Right ventricle myocardium superior (tissue), 1 donor: ENCODE results near the gene ZNF90. TPM values are rescaled to one million over a fixed set of nuclear protein-coding genes. Genes with fewer than 3 reads are reported as not detected.
A peak's percentile ranks its signal among the peaks of the same experiment; 100 is the strongest.
"Not testable (repeated sequence)": the region's sequence is repeated elsewhere in the genome, so short reads cannot be mapped to it uniquely, and the experiment has no call there.

Source experiments
- ATAC-seq: fragments of 200-7000 bp; cut with Tn5 transposase; one replicate; pipeline ENCODE4 v1.9.1; 2020; ENCODE audit warnings: mild to moderate bottlenecking; ENCODE audit not compliant: poor library complexity
- DNase-seq: peaks from one replicate; pipeline ENCODE4 v3.0.0-alpha.2; 2020
- intact Hi-C: fragments of 100-400 bp; cut with DNase I; formaldehyde crosslinking; loops from one replicate; pipeline ENCODE4 v1.11.2; 2022
- long read RNA-seq: library from polyadenylated mRNA; unstranded; transcript quantifications from one replicate; pipeline ENCODE4 v2.0.0, GENCODE V29; 2021
- total RNA-seq: library from RNA; stranded (reverse); fragmentation: NEBNext Ultra II Directional; extraction: Animal tissue kit (Norgen Biotek cat#: 25700); gene quantifications from one replicate; pipeline ENCODE4 v1.2.1, GENCODE V29; 2021
- donor health status: DM: no; HTN: yes; CAD: no; lungs with severe emphysema.

ZNF90 gene
- 1.00 TPM for total RNA-seq
- long read RNA-seq, partial matches to known transcripts, result 0 of 1 reads
- long read RNA-seq, other reads (novel, unspliced or antisense), result 0 of 1 reads

DNA sequence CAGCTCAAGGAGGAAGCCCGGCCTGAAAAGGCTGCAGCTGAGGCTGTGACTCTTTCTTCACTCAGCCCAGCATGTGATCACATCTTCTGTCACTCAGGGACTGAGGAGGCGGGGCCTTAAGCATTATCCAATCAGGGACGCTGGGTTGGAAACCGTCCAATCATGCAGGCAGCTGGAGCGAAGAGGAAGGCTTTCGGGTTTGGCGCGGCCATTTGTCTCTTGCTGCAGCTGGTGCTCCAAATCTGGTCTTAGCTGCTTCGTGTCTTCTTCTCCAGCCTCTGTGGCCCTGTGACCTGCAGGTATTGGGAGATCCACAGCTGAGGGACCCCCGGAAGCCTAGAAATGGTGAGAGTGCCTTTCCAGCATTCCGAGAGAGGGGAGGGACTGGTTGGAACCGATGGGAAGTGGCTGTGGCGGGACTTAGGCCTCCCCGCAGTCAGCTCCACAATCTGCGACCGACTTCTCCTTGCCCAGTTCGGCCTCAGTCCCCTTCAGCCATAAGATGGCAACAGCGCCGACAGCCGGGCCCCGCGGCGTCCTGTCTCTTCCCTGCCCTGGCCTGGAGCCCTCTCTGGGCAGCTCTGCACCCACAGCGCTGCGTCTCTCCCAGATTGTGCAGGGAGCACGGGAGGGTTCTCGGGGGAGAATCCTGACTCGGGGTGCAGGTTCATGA is at the start of gene ZNF90:
Gene ZNF90, plus strand, starts transcription at position 210 of the 673 bp plus-strand sequence. Its CDS starts 133 bp downstream, at position 343.
- ATAC-seq, result peak; percentile 99
- peak; percentile 94 for DNase-seq
- intact Hi-C loops, result no loop called here

DNA sequence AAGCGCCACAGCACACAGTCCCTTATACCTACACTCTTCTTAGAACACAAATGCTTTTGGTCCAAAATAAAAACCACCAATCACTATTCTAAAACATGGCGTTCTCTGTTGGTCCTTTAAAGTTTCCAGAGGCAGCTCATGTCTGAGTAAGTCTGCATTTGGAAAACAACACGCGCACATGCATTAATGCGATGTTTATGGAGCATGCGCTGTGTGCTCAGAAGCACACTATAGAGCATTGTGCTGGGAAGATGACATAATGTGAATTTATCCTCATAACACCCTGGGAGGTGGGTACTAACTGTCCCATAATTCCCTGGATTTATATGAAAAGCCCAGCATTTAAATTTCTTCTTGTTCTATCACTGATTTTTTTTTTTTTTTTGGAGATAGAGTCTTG is 49.2 kb upstream of the ZNF90 start:
- no peak for ATAC-seq
- intact Hi-C loops, result no loop called here
- DNase-seq, result no peak

DNA sequence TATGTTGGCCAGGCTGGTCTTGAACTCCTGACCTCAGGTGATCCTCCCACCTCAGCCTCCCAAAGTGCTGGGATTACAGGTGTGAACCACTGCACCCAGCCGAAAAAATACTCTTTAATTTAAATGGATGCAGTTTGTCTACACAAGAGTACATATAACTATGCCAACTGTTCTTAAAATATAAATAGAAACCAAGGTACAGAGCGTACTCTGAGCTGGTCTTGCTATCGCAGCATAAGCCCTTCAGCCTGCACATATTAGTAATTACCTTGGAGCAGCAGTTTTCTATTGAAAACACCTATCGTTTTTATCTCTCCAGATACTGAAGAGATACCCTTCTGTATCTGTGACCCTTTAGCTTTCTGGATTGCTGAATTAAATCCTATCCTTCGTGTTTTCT is 41.9 kb upstream of the ZNF90 start:
- ATAC-seq (peak; percentile 63), DNase-seq (no peak)
- intact Hi-C loops, result no loop called here

DNA sequence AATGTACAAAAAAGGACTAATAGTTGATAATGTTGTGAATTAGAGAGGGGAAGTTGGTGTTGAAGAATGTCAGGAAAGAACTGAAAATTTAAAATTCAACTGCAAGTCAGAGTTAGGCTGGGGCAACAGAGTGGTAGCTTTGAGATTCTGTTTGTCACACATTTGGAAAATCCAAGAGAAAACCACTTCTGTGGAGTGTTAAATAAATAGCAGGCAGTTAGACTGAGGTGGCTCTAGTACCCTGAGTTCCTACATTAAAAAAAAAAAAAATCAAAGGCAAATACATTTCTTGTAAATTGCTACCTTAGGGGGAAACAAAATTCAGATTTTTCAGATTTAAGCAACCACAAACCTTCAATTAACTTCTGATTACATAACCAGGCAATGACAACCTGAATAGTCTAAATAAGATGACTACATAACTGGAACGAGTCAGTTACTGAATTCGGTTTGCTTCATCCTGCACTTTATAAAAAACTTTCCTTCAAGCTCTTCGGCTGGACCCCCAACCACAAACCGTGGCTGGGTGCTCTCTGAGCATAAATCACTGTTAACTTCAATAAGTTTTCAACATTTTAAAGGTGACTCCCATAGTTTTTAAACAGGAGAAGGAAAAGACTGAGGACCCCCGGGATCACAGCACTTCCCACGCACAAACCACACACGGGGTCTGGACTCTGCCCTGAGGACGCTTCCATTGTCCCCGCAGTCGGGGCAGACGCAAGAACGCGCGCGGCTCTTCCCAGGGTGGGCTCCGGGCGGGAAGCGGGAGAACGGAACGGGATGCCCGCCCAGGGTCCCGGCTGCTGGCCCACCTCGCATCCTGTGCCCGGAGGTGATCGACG is 39.2 kb upstream of the ZNF90 start:
- intact Hi-C loops, result no loop called here
- ATAC-seq, result peak; percentile 32
- DNase-seq, result no peak

DNA sequence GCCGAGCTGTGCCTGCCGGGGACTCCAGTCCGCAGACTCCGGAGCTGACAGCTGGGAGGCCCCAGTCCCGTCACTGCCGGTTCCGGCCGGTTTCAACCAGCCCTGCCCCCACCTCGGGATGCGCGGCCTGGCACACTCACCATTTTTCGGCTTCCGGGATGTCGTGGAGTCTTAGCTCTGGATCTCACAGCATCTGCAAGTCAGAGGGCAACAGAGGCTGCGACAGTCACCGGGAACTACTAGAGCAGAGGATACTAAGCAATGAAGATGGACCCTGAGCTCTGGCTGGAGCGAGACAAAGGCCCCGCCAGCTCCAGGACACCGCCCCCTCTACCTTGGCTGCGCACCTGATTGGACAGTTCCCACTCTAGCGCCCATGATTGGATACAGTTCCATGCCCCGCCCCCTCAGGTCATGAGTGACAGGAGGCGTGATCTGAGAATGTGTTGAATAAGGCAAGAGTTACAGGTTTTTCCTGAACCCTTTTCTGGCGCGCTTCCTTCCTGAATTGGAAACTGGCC is 38.5 kb upstream of the ZNF90 start, which contains the start of gene ZNF682:
Gene ZNF682, minus strand, starts transcription at position 303 of the 521 bp plus-strand sequence. Its CDS starts 160 bp downstream, at position 143.
- intact Hi-C loops, result no loop called here
- DNase-seq (peak; percentile 96), ATAC-seq (peak; percentile 99)

DNA sequence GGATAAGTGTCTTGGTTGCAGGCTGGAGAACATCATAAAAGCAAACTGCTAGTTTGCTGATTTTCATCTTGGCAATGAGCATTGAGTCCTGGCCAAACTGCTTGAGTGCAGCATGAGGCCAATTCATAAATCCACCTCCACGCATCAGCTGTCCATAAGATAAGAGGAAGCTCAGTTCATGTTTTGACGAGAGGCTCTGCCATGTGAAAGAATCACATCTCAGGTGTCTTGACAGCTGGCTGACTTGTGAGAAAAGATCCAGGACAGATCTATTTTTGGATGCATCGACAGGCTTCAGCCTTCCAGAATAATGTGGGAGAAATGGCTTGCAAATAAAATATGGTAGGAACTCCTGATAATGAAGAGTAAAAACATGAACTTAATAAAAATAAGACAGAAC is 33.1 kb upstream of the ZNF90 start:
- peak; percentile 87 for ATAC-seq
- no peak for DNase-seq
- intact Hi-C loops, result no loop called here

DNA sequence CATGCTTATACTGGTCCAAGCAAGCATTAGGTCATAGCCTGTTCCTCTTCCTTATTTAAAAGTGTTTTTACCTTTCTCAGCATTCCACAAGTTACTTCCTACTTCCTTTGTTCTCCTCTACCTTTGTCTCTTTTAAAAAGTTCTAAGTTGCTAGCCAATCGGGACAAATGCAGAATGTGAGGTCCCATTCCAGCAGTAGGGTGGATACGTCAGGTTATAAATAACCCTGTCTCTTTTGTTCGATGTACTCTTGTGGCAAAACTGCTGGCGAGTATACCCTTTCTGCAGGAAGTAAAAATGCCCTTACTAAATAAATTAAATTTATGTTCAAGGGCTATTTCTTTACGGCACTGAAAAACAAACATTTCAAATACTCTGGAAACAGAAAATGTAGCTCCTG is 32.1 kb upstream of the ZNF90 start:
- peak; percentile 51 for ATAC-seq
- intact Hi-C loops, DNase-seq: not testable (repeated sequence)

DNA sequence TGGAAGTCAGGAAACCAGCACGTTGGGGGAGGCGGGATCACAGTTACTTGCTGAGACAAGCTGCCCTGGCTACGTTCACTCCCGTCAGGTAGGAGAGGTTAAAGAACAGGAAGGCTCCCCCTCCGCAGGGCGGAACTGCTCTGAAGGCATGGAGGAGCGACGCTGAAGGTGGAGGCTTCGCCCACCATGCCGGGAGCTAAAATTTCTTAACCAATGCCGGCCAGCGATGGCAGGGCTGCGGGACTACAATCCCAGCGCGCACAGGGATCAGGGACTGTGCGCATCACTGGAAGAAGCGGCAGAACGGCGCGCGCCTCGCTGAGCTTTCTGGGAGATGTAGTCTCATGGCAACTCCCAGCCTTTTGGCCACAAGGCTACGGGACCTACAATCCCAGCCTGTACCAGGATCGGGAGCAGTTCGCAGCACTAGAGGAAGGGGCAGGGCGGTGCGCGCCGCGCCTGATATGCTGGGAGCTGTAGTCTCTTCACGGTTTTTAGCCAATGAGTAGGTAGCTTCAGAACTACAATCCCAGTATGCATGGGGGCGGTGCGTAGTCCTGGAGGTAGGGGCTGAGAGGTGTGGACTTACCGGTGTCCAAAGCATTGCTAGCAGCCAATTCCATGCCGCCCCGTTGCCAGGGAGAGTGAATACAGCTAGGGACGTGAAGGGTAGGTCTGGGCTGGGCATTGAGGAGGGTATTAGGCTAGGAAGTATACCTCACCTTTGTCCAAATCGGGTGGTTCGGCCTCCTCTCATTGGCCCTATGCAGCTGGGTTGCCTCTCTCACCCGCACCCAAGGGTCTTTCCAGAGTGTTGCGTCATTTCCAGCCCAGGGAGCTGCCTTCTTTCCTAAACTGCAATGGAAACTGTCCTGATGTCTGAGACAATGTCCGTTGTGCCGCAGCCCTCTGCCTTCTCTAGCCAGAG is 25.7 kb upstream of the ZNF90 start:
- DNase-seq (peak; percentile 98), ATAC-seq (peak; percentile 99)
- intact Hi-C loops, result no loop called here

DNA sequence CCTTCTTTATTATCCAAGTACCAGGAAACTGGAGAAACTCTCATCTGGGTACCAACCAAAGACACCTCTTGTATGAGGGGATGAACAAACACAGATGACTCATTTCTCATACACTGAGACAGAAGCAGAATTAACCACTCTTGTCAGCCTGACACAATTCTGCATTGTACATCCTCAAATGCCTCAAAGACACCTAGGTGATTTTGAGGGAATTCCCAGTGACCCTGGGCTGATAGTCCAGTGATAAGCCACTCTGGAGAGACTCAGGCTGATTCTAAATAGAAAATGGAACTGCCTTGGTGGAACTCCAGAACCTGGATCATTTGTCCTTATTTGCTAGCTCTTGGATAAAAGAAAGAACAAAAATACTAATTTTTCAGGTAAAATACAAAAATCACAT is 19.1 kb upstream of the ZNF90 start:
- intact Hi-C loops, DNase-seq, ATAC-seq: not testable (repeated sequence)

DNA sequence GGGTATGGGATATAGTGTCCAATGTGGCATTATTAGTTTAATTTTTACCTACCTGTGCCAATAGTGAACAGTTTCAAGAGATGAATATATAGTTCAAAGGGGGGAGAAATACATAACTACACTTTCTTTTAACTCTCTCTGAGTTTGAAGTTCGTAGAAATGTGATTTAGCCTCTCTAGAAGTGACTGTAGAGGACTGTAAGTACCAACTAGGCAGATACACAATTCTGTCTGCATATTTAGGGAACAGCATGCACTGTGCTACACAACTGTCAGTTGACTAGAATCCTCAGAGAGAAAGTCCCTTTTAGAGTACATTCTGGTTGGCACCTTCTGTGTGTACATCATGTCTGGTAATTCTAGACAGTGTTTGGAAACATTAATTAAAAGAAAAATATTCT is 17.5 kb upstream of the ZNF90 start:
- intact Hi-C loops, result no loop called here
- DNase-seq, result no peak
- ATAC-seq, result no peak

DNA sequence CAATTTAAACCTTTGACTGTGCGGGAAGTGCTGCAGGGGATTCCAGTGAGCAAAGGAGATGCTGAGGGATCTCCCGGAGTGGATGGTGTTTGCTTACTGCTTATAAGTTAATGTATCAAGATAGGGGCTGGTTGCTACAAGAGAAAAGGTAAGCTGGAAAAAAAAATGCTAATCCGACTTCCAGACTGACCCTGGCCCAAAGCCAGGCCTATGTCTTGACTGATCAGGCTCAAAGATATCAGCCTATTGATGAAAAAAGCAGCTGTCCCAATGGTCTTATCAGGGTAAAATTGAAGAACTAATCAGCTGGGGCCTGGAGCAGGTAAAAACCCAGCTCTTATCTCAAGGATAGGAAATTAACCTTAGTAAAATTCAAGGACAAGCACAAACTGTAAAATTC is 10.9 kb upstream of the ZNF90 start:
- DNase-seq (no peak), ATAC-seq (no peak)
- intact Hi-C loops, result no loop called here

DNA sequence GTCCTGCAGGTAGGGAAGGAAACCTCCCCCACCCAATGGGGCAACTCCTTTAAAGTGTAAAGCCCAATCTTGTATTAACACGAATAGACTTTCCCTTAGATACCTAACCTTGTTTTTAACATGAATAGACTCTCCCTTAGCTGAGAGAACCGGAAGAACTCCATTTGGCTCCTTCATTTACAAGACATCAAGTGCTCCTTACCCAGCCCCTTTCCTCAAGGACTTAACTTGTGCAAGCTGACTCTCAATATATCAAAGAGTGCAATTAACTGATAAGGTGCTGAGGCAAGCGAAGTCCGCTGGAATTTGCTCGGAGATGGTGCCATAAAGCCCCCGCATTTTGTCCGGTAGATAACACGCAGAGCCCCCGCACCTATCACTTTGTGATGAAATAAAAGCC is 9.9 kb upstream of the ZNF90 start:
- ATAC-seq (no peak), DNase-seq (no peak)
- intact Hi-C loops, result no loop called here

DNA sequence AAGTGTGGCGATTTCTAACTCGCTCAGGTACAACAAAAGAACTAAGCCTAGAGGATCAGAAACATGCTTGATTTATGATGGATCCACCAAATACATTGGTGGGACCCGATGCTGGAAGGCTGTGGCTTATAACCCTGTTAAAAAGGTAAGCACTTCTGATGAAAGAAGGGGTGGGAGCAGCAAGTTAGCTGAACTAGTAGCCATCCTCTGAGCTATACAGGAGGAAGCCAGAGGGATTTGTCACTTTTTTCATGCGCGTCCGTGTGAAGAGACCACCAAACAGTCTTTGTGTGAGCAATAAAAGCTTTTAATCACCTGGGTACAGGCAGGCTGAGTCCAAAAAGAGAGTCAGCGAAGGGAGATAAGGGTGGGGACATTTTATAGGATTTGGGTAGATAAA is 9.2 kb upstream of the ZNF90 start:
- DNase-seq, ATAC-seq, intact Hi-C loops: not testable (repeated sequence)

DNA sequence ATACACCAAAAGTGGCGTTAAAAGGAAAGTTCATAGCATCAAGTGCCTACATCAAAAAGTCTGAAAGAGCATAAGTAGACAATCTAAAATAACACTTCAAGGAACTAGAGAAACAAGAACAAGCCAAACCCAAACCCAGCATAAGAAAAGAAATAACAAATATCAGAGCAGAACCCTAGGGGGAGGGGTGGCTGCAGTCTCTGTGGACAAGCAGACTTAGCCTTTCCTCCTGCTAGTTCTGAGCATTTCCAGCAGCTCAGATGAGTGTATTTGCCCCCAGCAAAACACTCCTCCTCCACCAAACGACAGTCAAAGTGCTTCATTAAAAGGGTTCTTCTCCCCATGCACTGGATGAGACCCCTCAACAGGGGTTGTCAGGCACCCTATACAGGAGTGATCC is 7.1 kb upstream of the ZNF90 start:
- no peak for ATAC-seq

DNA sequence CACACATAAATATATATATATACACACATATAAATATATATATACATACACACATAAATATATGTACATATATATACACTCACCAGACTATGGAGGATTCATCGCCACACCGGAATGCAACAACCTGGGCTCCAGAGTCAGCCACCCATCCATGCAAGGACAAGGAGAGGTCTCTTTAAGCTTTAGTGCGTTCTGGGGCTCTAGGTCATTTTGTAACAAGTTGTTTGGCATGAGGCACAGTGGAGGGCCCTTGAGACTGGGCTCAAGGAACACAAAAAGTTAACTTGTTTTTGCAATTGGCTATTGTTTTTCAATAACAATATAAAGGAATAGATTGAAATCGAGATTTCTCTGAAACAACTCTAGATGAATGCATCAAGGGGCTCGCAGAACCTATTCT is 4.9 kb upstream of the ZNF90 start:
- ATAC-seq, result no peak
- no peak for DNase-seq
- intact Hi-C loops, result no loop called here

More for the DNA sequence above, 7.1 kb upstream of the ZNF90 start:
- intact Hi-C loops, result no loop called here
- no peak for DNase-seq

DNA sequence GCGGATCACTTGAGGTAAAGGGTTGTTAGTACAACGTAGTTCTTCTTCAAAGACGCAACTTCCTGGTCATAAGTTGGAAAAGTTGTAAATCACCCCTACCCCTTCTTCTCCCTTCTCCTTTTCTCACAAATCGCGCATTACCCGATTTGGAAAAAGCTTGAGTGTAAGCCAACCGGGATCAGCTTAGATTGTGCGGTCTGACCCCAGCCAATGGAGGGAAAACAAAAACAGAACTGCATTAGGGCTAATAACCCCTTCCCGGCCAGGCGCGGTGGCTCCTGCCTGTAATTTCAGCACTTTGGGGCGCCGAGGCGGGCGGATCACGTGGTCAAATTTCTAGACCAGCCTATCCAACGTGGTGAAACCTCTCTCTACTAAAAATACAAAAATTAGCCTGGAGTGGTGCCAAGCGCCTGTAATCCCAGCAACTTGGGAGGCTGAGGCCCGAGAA is 806 bp downstream of the ZNF90 start:
- intact Hi-C loops, result no loop called here
- ATAC-seq, result peak; percentile 36
- peak; percentile 52 for DNase-seq

DNA sequence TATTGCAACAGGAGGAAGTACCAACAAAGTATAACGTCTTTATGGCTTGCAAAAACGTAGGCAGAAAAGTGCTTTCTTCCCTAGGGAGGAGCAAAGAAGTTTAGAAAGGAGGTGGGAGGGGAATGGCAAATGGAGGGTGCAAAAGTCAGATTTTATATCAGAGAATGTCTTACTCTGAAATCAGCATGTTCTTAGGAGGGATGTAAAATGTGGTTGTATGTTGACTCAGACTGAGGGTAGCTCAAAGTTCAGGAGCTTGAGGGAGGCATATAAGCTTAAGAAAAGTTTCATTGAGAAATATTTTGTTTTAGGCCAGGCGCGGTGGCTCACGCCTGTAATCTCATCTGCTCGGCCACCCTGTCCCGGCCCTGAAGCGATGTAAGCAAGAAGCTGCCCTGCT is 1.7 kb downstream of the ZNF90 start:
- ATAC-seq (no peak), DNase-seq (no peak)
- intact Hi-C loops, result no loop called here

DNA sequence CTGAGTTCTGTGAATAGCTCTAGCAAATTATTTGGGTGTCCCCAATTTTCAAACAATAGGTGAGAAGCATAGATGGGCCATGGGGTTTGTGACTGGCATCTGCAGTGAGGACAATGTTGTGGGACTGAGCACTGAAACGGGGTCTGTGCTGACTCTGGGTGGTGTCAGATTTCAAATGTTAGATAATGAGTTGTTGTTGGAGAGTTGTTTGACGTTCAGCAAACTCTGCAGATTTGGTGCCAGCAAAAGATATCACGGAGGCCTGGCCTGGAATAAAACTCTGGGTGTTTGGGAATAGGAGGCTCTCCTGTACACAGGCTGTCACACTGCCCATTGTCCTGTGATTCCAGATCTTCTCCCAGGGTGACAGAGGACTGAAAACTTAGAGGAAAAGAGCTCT is 2.9 kb downstream of the ZNF90 start:
- ATAC-seq (no peak), DNase-seq (no peak)
- intact Hi-C loops, result no loop called here
